SU-DHL-6 (cell line): ENCODE data around the gene PBRM1.

Source experiments
- H2AFZ ChIP-seq: fragments of 200-600 bp; sonication (generic); 2 replicates; pipeline ENCODE4 v1.6.1; 2014; ENCODE audit warnings: low read depth, mild to moderate bottlenecking, moderate library complexity, mixed read lengths, antibody characterized with exemption, low read length; ENCODE audit not compliant: severe bottlenecking
- H3F3A ChIP-seq: fragments of 200-600 bp; shearing (Covaris generic); 2 replicates; pipeline ENCODE4 v1.6.0; 2016; ENCODE audit warnings: antibody characterized with exemption, mild to moderate bottlenecking; ENCODE audit not compliant: insufficient read depth
- H3K27ac ChIP-seq: fragments of 200-600 bp; sonication (generic); 2 replicates; pipeline ENCODE4 v1.5.1; 2016; ENCODE audit warnings: low read depth, mild to moderate bottlenecking, low read length, moderate library complexity, mixed read lengths
- H3K27me3 ChIP-seq: fragments of 200-600 bp; sonication (generic), shearing (Covaris generic); 2 replicates; pipeline ENCODE4 v1.6.0; 2014; ENCODE audit warnings: mild to moderate bottlenecking, low read length
- H3K36me3 ChIP-seq: fragments of 200-600 bp; sonication (generic); 2 replicates; pipeline ENCODE4 v1.6.1; 2014; ENCODE audit warnings: mild to moderate bottlenecking, low read length, mixed read lengths
- H3K4me2 ChIP-seq: fragments of 300-600, 200-600 bp; shearing (Covaris generic), sonication (generic); 2 replicates; pipeline ENCODE4 v1.6.0; 2014; ENCODE audit warnings: low read length, low read depth, mild to moderate bottlenecking; ENCODE audit not compliant: poor library complexity, severe bottlenecking
- H3K4me3 ChIP-seq: fragments of 200-600 bp; sonication (generic); 2 replicates; pipeline ENCODE4 v1.5.1; 2014; ENCODE audit warnings: antibody characterized with exemption, low read length, mild to moderate bottlenecking, mixed read lengths; ENCODE audit not compliant: insufficient read depth, poor library complexity, severe bottlenecking
- H3K79me2 ChIP-seq: fragments of 200-600 bp; sonication (generic); 2 replicates; pipeline ENCODE4 v1.6.1; 2014; ENCODE audit warnings: mild to moderate bottlenecking, low read length, moderate library complexity; ENCODE audit not compliant: insufficient read depth
- H3K9ac ChIP-seq: fragments of 200-600 bp; sonication (generic); 2 replicates; pipeline ENCODE4 v1.7.0; 2014; ENCODE audit warnings: mild to moderate bottlenecking, low read length
- H3K9me2 ChIP-seq: fragments of 200-600 bp; sonication (generic); replicated peaks from 2 replicates; pipeline ENCODE4 v1.6.1; 2014; ENCODE audit warnings: low read length; ENCODE audit not compliant: insufficient read depth
- H3K9me3 ChIP-seq: fragments of 200-600 bp; sonication (generic); 2 replicates; pipeline ENCODE4 v1.6.1; 2014; ENCODE audit warnings: low read length, mixed read lengths; ENCODE audit not compliant: insufficient read depth
- H4K20me1 ChIP-seq: fragments of 200-600 bp; sonication (generic); 2 replicates; pipeline ENCODE4 v1.6.1; 2014; ENCODE audit warnings: low read depth, mild to moderate bottlenecking, antibody characterized with exemption, low read length, moderate library complexity, mixed read lengths
- CTCF ChIP-seq: fragments of 200-600 bp; sonication (generic); IDR thresholded peaks from one replicate; pipeline ENCODE4 v1.5.1; 2017; ENCODE audit warnings: antibody characterized with exemption, mild to moderate bottlenecking, low read length, moderate library complexity; ENCODE audit not compliant: insufficient read depth, poor library complexity, severe bottlenecking
- EZH2phosphoT487 ChIP-seq: fragments of 200-600 bp; sonication (generic), shearing (Covaris generic); conservative IDR thresholded peaks from 2 replicates; pipeline ENCODE4 v1.6.1; 2018; ENCODE audit warnings: mild to moderate bottlenecking, antibody characterized with exemption, low read length, moderate library complexity, mixed read lengths

The PBRM1 gene

GRCh38 chr3:52609316-52609815, 76.3 kb downstream of the PBRM1 start:
- Histone ChIP-seq H3K9me3 (no peaks in the 10 kb centered on the region), H3K9me2 (no peaks in the 10 kb centered on the region), H3F3A (no peaks in the 10 kb centered on the region), H4K20me1 (no peaks in the 10 kb centered on the region), H3K4me3 (no peak overlapping the region), H3K4me2 (no peak overlapping the region), H3K27ac (no peak overlapping the region), H3K36me3 (peaks cover 34% of the 10 kb centered on the region), H3K79me2 (peaks cover 16% of the 10 kb centered on the region; the same call in 1 of the 2 replicates), H3K9ac (no peak overlapping the region), H3K27me3 (no peaks in the 10 kb centered on the region), H2AFZ (no peak overlapping the region)
- TF ChIP-seq EZH2phosphoT487: no peak
- no peak for TF ChIP-seq CTCF

GRCh38 chr3:52608337-52608736, 77.4 kb downstream of the PBRM1 start:
- H3K9me3 ChIP-seq: no peaks in the 10 kb centered on the region
- no peak overlapping the region for H2AFZ ChIP-seq
- peaks cover 35% of the 10 kb centered on the region for H3K36me3 ChIP-seq
- H3K4me3 ChIP-seq: no peak overlapping the region
- H3K79me2 ChIP-seq: peaks cover 16% of the 10 kb centered on the region; the same call in 1 of the 2 replicates
- H3F3A ChIP-seq: no peaks in the 10 kb centered on the region
- no peaks in the 10 kb centered on the region for H3K27me3 ChIP-seq
- no peak overlapping the region for H3K27ac ChIP-seq
- no peaks in the 10 kb centered on the region for H4K20me1 ChIP-seq
- H3K4me2 ChIP-seq: no peak overlapping the region
- no peaks in the 10 kb centered on the region for H3K9me2 ChIP-seq
- TF ChIP-seq EZH2phosphoT487: no peak
- TF ChIP-seq CTCF: no peak
- no peak overlapping the region for H3K9ac ChIP-seq

- no peak overlapping the region for H3K4me3 ChIP-seq
- TF ChIP-seq CTCF: no peak
- no peak for TF ChIP-seq EZH2phosphoT487
- no peaks in the 10 kb centered on the region for H3F3A ChIP-seq
- H3K27ac ChIP-seq: no peak overlapping the region
- no peak overlapping the region for H3K4me2 ChIP-seq
- no peaks in the 10 kb centered on the region for H4K20me1 ChIP-seq
- peaks cover 16% of the 10 kb centered on the region; the same call in 1 of the 2 replicates for H3K79me2 ChIP-seq
- H3K9ac ChIP-seq: no peak overlapping the region
- H3K9me3 ChIP-seq: no peaks in the 10 kb centered on the region
- no peaks in the 10 kb centered on the region for H3K27me3 ChIP-seq
- H3K9me2 ChIP-seq: no peaks in the 10 kb centered on the region
- peaks cover 47% of the 10 kb centered on the region for H3K36me3 ChIP-seq
- H2AFZ ChIP-seq: no peak overlapping the region
Observed at GRCh38 chr3:52606373-52607085, 79.2 kb downstream of the PBRM1 start.
